Keratinocyte (primary cell): Measurements from ENCODE around the gene RAB4A.
A peak's percentile ranks its signal among the peaks of the same experiment; 100 is the strongest.

ENCODE experiments used
- CTCF ChIP-seq, 3 experiments: IDR thresholded peaks in 1 of 3; conservative IDR thresholded peaks in 1 of 3; optimal IDR thresholded peaks in 1 of 3; 2 replicates in 2 of 3; 3 replicates in 1 of 3; pipeline versions ENCODE3 to v1.5.1; 2011; ENCODE audit warnings: low read length in 3 of 3, mild to moderate bottlenecking in 3 of 3, moderate library complexity in 2 of 3, control low read depth in 1 of 3, inconsistent platforms in 1 of 3; ENCODE audit not compliant: insufficient read depth in 2 of 3; ENCODE audit errors: extremely low read depth in 1 of 3
- EZH2 ChIP-seq: IDR thresholded peaks from one replicate; pipeline ENCODE4 v1.6.1; 2012; ENCODE audit warnings: inconsistent platforms, mild to moderate bottlenecking, low read length, moderate library complexity

GRCh38 chr1:229231754-229232119 lies 39.2 kb upstream of the RAB4A start:
- peak in 1 of 3 experiments; percentile 38 for TF ChIP-seq CTCF (optimal IDR thresholded peaks at IDR 0.05 in 1 of 3, IDR thresholded peaks at IDR 0.05 in 1 of 3, conservative IDR thresholded peaks at IDR 0.05 in 1 of 3; ENCODE audit: extremely low read depth in 1 of 3, insufficient read depth in 2 of 3, low read length in 3 of 3)
- no peak for TF ChIP-seq EZH2
